Skeletal muscle satellite cell (primary cell): ENCODE measurements around the gene ARIH1.

Experiments
- H3K27me3 ChIP-seq: 2 replicates; pipeline ENCODE4 v1.7.0; 2013; ENCODE audit warnings: low read length; ENCODE audit not compliant: control insufficient read depth, insufficient read depth
- H3K36me3 ChIP-seq: 2 replicates; pipeline ENCODE4 v1.7.0; 2013; ENCODE audit warnings: mild to moderate bottlenecking, control low read depth, low read length; ENCODE audit not compliant: insufficient read depth
- H3K4me1 ChIP-seq: 2 replicates; pipeline ENCODE4 v1.7.0; 2013; ENCODE audit warnings: low read length; ENCODE audit not compliant: control insufficient read depth, insufficient read depth
- H3K4me2 ChIP-seq: 2 replicates; pipeline ENCODE4 v1.7.0; 2013; ENCODE audit warnings: mild to moderate bottlenecking, low read length
- H3K4me3 ChIP-seq: 2 replicates; pipeline ENCODE4 v1.7.0; 2013; ENCODE audit warnings: low read length
- H3K9ac ChIP-seq: 2 replicates; pipeline ENCODE4 v1.7.0; 2013; ENCODE audit warnings: mild to moderate bottlenecking, low read depth, low read length, moderate library complexity
- H3K9me3 ChIP-seq: replicated peaks from 2 replicates; pipeline ENCODE4 v1.7.0; 2013; ENCODE audit warnings: mild to moderate bottlenecking, control low read depth, low read length

ARIH1 gene

DNA sequence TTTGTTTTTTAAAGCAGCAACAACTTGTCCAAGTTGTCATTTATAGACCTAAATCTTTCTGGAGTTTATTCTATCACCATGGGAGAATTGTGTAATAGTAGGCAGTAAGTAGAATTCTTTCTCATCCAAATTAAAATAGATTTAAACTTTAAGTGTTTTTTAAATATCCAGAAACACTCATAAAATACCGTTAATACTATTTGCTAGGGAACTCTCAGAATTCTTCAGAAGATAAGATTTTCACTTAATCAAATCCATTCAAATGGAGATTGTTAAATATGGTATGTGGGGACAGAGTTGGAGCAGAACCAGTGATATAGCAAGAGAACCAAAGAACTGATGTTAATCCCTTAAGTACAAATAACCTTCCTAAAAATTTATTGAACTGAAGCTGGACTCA is 71.0 kb downstream of the ARIH1 start:
- no peaks in the 10 kb centered on the region for H3K4me1 ChIP-seq
- H3K9ac ChIP-seq = no peak overlapping the region
- no peak overlapping the region for H3K4me3 ChIP-seq
- H3K4me2 ChIP-seq = no peak overlapping the region
- no peaks in the 10 kb centered on the region for H3K27me3 ChIP-seq
- peaks cover 21% of the 10 kb centered on the region for H3K36me3 ChIP-seq
- peaks cover 3% of the 10 kb centered on the region for H3K9me3 ChIP-seq

DNA sequence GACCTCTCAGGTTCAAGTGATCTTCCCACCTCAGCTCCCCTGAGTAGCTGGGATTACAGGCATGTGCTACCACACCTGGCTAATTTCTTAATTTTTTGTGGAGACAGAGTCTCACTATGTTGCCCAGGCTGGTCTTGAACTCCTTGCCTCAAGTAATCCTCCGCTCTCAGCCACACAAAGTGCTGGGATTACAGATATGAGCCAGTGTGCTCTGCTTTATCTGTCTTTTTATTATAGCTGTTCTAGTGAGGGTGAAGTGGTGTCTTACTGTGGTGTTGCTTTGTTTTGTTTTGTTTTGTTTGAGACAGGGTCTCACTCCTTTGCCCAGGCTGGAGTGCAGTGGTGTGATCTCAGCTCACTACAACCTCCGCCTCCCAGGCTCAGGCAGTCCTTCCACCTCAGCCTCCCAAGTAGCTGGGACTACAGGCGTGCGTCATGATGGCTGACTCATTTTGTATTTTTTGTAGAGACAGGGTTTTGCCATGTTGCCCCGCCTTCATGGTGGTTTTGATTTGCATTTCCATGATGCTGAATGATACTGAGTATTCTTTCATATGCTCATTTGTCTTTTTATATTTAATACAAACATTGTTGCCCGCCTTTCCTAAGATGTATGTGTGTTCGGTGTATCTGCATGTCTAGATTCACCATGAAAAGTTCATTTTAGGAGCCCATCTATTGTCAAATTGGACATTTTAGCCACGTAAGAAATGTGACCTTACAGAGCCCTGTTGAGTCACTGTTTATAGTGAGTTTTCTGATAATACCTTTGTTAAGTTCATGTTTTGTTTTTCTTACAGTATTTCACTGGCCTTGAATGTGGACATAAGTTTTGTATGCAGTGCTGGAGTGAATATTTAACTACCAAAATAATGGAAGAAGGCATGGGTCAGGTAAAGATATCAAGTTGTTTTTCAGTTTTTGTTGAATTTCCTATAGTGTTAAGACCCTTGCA is 80.6 kb downstream of the ARIH1 start:
- no peak overlapping the region for H3K9ac ChIP-seq
- peaks cover 16% of the 10 kb centered on the region for H3K4me1 ChIP-seq
- no peaks in the 10 kb centered on the region for H3K9me3 ChIP-seq
- H3K36me3 ChIP-seq = peaks cover 31% of the 10 kb centered on the region
- H3K4me2 ChIP-seq = no peak overlapping the region
- H3K27me3 ChIP-seq = no peaks in the 10 kb centered on the region
- H3K4me3 ChIP-seq = no peak overlapping the region

DNA sequence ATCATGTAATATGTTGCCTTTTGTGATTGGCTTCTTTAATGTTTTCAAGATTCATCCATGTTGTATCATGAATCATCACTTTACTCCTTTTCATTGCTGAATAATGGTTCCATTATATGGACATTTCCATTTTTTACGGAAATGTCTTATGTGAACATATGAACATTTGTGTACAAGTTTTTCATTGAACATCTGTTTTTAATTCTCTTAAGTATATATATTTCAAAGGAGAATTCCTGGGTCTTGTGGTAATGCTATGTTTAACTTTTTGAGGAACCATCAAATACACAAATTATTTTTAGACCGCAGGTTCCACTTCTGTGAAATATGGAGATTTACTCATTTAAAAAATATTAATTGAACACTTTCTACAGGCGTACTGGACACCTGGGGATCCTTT is 85.7 kb downstream of the ARIH1 start:
- no peaks in the 10 kb centered on the region for H3K9me3 ChIP-seq
- peaks cover 43% of the 10 kb centered on the region for H3K36me3 ChIP-seq
- no peak overlapping the region for H3K9ac ChIP-seq
- H3K4me1 ChIP-seq = peaks cover 16% of the 10 kb centered on the region
- H3K4me3 ChIP-seq = no peak overlapping the region
- H3K27me3 ChIP-seq = no peaks in the 10 kb centered on the region
- H3K4me2 ChIP-seq = no peak overlapping the region

DNA sequence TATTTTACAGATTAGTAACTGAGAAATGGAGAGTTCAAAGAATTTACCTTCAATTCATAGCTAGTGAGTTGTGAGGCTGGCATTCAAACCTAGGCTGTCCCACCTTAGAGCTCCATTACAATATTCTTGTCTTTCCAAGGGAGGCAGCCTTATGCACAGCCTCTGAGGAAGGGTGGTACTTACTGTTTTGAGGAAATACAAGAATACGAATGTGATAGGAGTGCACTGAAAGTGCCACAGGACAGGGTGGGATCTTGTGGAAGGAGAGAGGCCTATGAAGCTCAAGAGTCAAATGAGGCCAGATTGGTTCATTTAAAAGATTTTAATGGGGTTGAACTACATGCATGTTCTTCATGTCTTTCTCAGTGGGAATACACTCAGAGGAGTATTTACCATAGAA is 86.3 kb downstream of the ARIH1 start:
- H3K4me2 ChIP-seq = no peak overlapping the region
- peaks cover 9% of the 10 kb centered on the region for H3K4me1 ChIP-seq
- no peaks in the 10 kb centered on the region for H3K9me3 ChIP-seq
- H3K9ac ChIP-seq = no peak overlapping the region
- no peaks in the 10 kb centered on the region for H3K27me3 ChIP-seq
- no peak overlapping the region for H3K4me3 ChIP-seq
- peaks cover 41% of the 10 kb centered on the region for H3K36me3 ChIP-seq

DNA sequence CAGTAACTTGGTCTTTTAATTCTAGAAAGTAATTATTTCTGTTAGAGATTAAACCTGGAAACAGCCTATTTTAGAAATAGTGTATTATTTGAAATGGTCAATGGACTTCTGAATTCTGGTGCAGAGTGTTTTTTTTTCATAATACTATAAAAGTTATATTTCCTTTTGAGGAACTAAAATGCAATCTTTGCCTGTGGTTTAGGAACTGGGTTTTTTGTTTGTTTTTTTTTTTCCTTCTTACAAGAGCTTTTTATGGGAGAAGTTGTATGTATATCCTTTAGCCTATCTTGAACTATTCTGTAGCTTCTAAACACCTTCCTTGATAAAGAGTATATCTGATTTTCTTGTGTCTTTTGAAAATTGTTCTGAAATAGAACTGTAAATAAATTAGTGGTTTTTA is 88.3 kb downstream of the ARIH1 start:
- H3K9me3 ChIP-seq = no peaks in the 10 kb centered on the region
- H3K9ac ChIP-seq = no peak overlapping the region
- peaks cover 38% of the 10 kb centered on the region for H3K36me3 ChIP-seq
- H3K4me3 ChIP-seq = no peak overlapping the region
- H3K4me2 ChIP-seq = no peak overlapping the region
- H3K27me3 ChIP-seq = no peaks in the 10 kb centered on the region
- peaks cover 6% of the 10 kb centered on the region for H3K4me1 ChIP-seq

DNA sequence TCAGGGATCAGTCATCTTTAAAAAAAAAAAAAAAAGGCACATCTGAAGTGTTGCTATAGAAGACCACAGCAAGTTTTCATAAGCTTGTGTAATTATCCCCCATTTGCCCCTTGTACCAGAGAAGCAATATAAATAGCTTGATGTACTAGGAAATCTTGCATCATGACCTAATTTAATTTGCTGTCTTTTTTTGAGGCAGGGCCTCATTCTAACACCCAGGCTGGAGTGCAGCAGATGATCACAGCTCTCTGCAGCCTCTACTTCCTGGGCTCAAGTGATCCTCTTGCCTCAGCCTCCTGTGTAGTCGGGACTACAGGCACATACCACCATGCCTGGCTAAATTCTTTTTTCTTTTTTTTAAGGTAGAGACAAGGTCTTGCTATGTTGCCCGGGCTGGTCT is 88.7 kb downstream of the ARIH1 start:
- Histone ChIP-seq H3K4me1 (peaks cover 1% of the 10 kb centered on the region), H3K9ac (no peak overlapping the region), H3K27me3 (no peaks in the 10 kb centered on the region), H3K9me3 (no peaks in the 10 kb centered on the region), H3K36me3 (peaks cover 38% of the 10 kb centered on the region), H3K4me3 (no peak overlapping the region), H3K4me2 (no peak overlapping the region)

DNA sequence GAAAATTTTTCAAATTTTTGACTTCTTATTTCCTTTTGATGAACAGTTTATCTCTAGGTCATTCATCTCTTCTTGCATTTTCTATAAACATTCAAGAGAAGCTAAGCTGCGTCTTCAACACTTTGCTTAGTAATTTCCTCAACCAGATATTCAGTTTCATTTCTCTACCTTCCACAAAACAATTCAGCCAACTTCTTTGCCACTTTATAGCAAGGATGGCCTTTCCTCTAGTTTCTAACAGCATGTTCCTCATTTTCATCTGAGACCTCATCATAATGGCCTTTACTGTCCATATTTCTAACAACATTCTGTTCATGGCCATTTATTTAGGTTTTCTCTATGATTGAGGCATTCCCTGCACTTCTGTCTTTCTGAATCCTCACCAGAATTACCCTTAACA is 90.0 kb downstream of the ARIH1 start:
- peaks cover 39% of the 10 kb centered on the region for H3K36me3 ChIP-seq

DNA sequence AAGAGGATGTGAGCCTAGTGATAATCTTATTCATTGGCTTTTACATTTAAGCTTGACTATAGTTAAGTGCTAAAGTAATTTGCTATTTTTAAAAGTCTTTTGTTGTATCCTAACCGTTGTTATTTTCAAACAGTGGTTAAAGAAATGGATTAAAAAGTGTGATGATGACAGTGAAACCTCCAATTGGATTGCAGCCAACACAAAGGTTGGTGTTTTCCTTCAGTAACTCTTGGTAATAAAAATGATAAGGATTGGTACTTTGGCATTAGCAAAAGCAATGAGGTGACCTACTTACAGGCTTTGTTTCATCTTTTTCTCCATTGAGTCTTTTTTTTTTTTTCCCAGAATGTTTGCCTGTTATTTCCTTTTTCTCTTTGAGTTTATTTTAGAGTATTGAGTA is 92.8 kb downstream of the ARIH1 start:
- Histone ChIP-seq H3K27me3 (no peaks in the 10 kb centered on the region), H3K9ac (no peak overlapping the region), H3K9me3 (no peaks in the 10 kb centered on the region), H3K36me3 (peaks cover 48% of the 10 kb centered on the region), H3K4me1 (no peaks in the 10 kb centered on the region), H3K4me3 (no peak overlapping the region), H3K4me2 (no peak overlapping the region)

More for the DNA sequence above, 90.0 kb downstream of the ARIH1 start:
- H3K4me1 ChIP-seq = no peaks in the 10 kb centered on the region
- no peak overlapping the region for H3K4me3 ChIP-seq
- no peak overlapping the region for H3K4me2 ChIP-seq
- H3K9me3 ChIP-seq = no peaks in the 10 kb centered on the region
- H3K9ac ChIP-seq = no peak overlapping the region
- no peaks in the 10 kb centered on the region for H3K27me3 ChIP-seq

DNA sequence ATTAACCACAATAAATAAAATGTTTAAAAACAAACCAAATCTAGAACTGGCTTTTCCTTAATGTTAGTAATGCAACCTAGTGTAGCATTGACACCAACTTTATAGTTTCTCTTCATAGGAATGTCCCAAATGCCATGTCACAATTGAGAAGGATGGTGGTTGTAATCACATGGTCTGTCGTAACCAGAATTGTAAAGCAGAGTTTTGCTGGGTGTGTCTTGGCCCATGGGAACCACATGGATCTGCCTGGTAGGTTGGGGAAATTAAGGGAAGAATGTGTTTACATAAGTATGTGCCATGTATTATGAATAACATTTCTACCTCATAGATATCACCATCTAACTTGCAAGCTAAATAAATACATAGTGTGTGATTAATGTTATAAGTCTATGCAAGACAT is 95.9 kb downstream of the ARIH1 start:
- H3K27me3 ChIP-seq = no peaks in the 10 kb centered on the region
- peaks cover 39% of the 10 kb centered on the region for H3K36me3 ChIP-seq
- no peaks in the 10 kb centered on the region for H3K4me1 ChIP-seq
- H3K4me3 ChIP-seq = no peak overlapping the region
- no peaks in the 10 kb centered on the region for H3K9me3 ChIP-seq
- H3K9ac ChIP-seq = no peak overlapping the region
- H3K4me2 ChIP-seq = no peak overlapping the region

DNA sequence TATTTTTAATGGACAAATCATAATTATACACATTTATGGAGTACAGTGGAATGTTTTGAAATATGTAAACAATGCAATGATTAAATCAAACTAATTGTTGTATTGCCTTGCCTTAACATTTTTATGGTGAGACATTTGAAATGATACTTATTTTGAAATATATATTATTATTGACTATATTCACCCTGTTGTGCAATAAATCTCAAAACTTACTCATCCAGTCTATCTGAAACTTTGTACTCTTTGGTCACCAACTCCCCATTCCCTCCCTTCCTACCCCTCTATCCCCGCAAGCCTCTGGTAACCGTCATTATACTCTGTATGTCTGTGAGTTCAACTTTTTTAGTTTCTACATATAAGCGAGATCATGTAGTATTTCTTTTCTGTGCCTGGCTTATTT is 105.7 kb downstream of the ARIH1 start:
- Histone ChIP-seq H3K27me3 (no peaks in the 10 kb centered on the region), H3K4me2 (no peak overlapping the region), H3K9me3 (no peaks in the 10 kb centered on the region), H3K9ac (no peak overlapping the region), H3K4me1 (no peaks in the 10 kb centered on the region), H3K36me3 (peaks cover 87% of the 10 kb centered on the region), H3K4me3 (no peak overlapping the region)

DNA sequence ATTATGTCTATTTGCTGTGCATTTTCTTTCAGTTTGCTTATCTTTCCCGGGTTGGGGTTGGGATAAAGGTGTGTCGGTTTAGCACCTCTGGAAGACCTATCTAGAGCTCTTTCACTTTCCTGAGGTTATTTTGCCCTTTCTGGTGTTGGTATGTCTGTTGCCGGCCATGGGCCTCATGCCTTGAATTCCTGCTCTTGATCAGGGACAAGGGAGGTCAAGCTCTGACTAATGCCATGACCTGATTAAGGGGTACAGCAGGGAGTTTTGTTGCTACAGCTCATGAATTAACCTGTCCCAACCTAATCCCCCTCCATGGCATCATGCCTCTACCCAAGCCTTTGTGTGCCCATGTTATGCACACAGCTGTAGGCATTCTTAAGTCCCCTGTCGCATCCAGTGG is 109.9 kb downstream of the ARIH1 start:
- no peak overlapping the region for H3K9ac ChIP-seq
- H3K9me3 ChIP-seq = no peaks in the 10 kb centered on the region
- H3K4me2 ChIP-seq = no peak overlapping the region
- no peaks in the 10 kb centered on the region for H3K4me1 ChIP-seq
- no peaks in the 10 kb centered on the region for H3K27me3 ChIP-seq
- no peak overlapping the region for H3K4me3 ChIP-seq
- peaks cover 70% of the 10 kb centered on the region for H3K36me3 ChIP-seq

DNA sequence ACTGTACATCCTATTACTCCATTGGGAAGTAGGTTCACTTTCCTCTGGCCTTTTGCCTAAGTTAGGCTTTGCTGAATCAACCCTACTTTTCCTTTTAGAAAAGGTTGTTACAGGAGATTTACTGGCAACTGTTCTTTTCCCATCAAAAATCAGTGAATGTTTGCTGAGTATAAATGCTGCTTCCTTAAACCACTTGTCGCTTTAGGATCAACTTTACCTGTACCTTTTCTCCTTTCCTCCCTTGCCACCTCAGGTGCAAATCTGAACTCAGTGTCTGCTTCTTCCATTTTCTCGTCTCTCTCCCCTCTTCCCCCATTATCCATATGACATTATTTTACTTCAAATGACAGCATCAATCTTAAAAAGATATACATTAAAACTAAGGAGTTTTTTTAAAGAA is 110.9 kb downstream of the ARIH1 start:
- Histone ChIP-seq H3K4me3 (no peak overlapping the region), H3K4me1 (no peaks in the 10 kb centered on the region), H3K9ac (no peak overlapping the region), H3K36me3 (peaks cover 60% of the 10 kb centered on the region), H3K27me3 (no peaks in the 10 kb centered on the region), H3K9me3 (no peaks in the 10 kb centered on the region), H3K4me2 (no peak overlapping the region)
